Keratinocyte (primary cell): ENCODE data around the gene CUL1.

Experiments
- EZH2 ChIP-seq: IDR thresholded peaks from one replicate; pipeline ENCODE4 v1.6.1; 2012; ENCODE audit warnings: inconsistent platforms, mild to moderate bottlenecking, low read length, moderate library complexity
- TF ChIP-seq, protein P1 (sequence below), 3 experiments: IDR thresholded peaks in 1 of 3; conservative IDR thresholded peaks in 1 of 3; optimal IDR thresholded peaks in 1 of 3; 2 replicates in 2 of 3; 3 replicates in 1 of 3; pipeline versions ENCODE3 to v1.5.1; 2011; ENCODE audit warnings: low read length in 3 of 3, mild to moderate bottlenecking in 3 of 3, moderate library complexity in 2 of 3, control low read depth in 1 of 3, inconsistent platforms in 1 of 3; ENCODE audit not compliant: insufficient read depth in 2 of 3; ENCODE audit errors: extremely low read depth in 1 of 3

DNA sequence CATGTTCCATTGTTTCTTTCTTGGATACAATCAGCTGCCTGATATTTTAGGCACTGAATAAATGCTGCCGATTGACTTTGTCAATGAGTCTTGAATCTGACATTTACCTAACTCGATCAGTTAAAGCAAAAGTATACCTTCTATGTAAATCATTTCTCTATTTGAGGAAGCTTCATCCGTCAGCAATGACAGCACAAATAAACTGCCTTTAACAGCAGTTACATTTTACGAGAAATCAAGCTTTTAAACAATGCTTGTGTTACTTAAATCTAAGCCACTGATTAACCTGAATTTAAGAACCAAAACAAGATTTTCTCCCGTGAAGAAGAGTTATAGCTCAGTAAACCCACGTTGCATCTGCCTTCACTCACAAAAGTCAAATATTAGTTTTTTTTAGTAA lies 71.3 kb downstream of the CUL1 start:
- TF ChIP-seq, protein P1, sequence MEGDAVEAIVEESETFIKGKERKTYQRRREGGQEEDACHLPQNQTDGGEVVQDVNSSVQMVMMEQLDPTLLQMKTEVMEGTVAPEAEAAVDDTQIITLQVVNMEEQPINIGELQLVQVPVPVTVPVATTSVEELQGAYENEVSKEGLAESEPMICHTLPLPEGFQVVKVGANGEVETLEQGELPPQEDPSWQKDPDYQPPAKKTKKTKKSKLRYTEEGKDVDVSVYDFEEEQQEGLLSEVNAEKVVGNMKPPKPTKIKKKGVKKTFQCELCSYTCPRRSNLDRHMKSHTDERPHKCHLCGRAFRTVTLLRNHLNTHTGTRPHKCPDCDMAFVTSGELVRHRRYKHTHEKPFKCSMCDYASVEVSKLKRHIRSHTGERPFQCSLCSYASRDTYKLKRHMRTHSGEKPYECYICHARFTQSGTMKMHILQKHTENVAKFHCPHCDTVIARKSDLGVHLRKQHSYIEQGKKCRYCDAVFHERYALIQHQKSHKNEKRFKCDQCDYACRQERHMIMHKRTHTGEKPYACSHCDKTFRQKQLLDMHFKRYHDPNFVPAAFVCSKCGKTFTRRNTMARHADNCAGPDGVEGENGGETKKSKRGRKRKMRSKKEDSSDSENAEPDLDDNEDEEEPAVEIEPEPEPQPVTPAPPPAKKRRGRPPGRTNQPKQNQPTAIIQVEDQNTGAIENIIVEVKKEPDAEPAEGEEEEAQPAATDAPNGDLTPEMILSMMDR (optimal IDR thresholded peaks at IDR 0.05 in 1 of 3, IDR thresholded peaks at IDR 0.05 in 1 of 3, conservative IDR thresholded peaks at IDR 0.05 in 1 of 3; ENCODE audit: extremely low read depth in 1 of 3, insufficient read depth in 2 of 3, low read length in 3 of 3): no peak
- no peak for TF ChIP-seq EZH2
